ENCODE measurements around the gene NADK. TPM values are rescaled to one million over a fixed set of nuclear protein-coding genes. Genes with fewer than 3 reads are reported as not detected.

The NADK gene
- total RNA-seq, 1 experiment from 2014 or later: 93.4 TPM

DNA sequence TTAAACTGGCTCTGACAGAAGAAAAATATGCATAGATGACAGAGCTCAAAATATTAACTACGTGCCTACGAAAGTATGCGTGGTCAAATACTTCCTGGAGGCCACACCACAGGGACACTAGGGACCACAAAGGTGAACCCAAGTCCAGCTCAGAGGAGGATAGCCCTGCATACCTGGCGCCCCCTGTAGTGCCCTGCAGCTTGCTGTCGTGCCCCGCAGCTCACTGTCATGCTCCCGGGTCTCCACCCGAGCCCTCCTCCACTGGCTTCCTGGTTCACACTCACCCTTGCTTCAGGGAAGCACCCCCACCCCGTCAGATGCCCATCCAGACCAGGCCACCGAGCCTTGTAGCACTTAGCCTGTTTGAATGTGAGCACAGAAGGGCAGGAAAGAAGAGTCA lies 16.7 kb upstream of the NADK start:
- no peaks in the 10 kb centered on the region for H3K9me2 ChIP-seq (ENCODE audit: insufficient read depth)
- DNase-seq (ENCODE audit: low read depth, low spot score): no peak
- no peaks in the 10 kb centered on the region for H4K20me1 ChIP-seq (ENCODE audit: insufficient read depth)
- no peaks in the 10 kb centered on the region for H3K4me1 ChIP-seq (ENCODE audit: control insufficient read depth in 1 of 2, insufficient read depth in 2 of 2, low read length in 2 of 2)
- H3K9me3 ChIP-seq (ENCODE audit: control insufficient read depth in 1 of 2, insufficient read depth in 1 of 2, low read depth in 1 of 2, low read length in 2 of 2): no peaks in the 10 kb centered on the region
- no peak overlapping the region for H3K4me3 ChIP-seq (replicated peaks in 1 of 2; ENCODE audit: low read depth in 1 of 2, low read length in 2 of 2)
- BruUV-seq (replicated peaks): no TSS peak
- ChIA-PET CTCF (no interaction called here), RAD21 (ENCODE audit: low non-redundant PET in 1 of 2, low total read pairs in 2 of 2, uncharacterized antibody in 2 of 2, unreplicated experiment in 2 of 2) (no interaction called here), POLR2A (no interaction called here)
- ATAC-seq: 0 out of 2 replicates have a peak, but pooled peaks have one; percentile 39
- H2AFZ ChIP-seq (ENCODE audit: low read depth, low read length, poor library complexity, severe bottlenecking): no peak overlapping the region
- H3K4me2 ChIP-seq (ENCODE audit: low read length): no peak overlapping the region
- peaks cover 54% of the 10 kb centered on the region for H3K79me2 ChIP-seq (ENCODE audit: insufficient read depth, low read length)
- no peaks in the 10 kb centered on the region for H3K27me3 ChIP-seq (ENCODE audit: insufficient read depth, low read length)
- intact Hi-C loops (cut with micrococcal nuclease): no loop called here
- H3K9ac ChIP-seq (ENCODE audit: low read length): no peak overlapping the region
- peaks cover 41 to 64% of the 10 kb centered on the region in 2 experiments for H3K36me3 ChIP-seq (ENCODE audit: control insufficient read depth in 1 of 2, insufficient read depth in 2 of 2, low read length in 2 of 2)
- TF ChIP-seq EZH2 (IDR thresholded peaks at IDR 0.05): no peak
- no peak for TF ChIP-seq POLR2AphosphoS5 (IDR thresholded peaks at IDR 0.05; ENCODE audit: low read depth, low read length)
- no peak for TF ChIP-seq JUND (IDR thresholded peaks at IDR 0.05)
- TF ChIP-seq CBX3 (IDR thresholded peaks at IDR 0.05; ENCODE audit: low read depth): no peak
- TF ChIP-seq RAD21 (IDR thresholded peaks at IDR 0.05; ENCODE audit: low read depth): no peak
- TF ChIP-seq, protein P1, sequence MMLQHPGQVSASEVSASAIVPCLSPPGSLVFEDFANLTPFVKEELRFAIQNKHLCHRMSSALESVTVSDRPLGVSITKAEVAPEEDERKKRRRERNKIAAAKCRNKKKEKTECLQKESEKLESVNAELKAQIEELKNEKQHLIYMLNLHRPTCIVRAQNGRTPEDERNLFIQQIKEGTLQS (IDR thresholded peaks at IDR 0.05): no peak
- TF ChIP-seq EZH2phosphoT487 (IDR thresholded peaks at IDR 0.05; ENCODE audit: borderline replicate concordance): no peak
- TF ChIP-seq, protein P2, sequence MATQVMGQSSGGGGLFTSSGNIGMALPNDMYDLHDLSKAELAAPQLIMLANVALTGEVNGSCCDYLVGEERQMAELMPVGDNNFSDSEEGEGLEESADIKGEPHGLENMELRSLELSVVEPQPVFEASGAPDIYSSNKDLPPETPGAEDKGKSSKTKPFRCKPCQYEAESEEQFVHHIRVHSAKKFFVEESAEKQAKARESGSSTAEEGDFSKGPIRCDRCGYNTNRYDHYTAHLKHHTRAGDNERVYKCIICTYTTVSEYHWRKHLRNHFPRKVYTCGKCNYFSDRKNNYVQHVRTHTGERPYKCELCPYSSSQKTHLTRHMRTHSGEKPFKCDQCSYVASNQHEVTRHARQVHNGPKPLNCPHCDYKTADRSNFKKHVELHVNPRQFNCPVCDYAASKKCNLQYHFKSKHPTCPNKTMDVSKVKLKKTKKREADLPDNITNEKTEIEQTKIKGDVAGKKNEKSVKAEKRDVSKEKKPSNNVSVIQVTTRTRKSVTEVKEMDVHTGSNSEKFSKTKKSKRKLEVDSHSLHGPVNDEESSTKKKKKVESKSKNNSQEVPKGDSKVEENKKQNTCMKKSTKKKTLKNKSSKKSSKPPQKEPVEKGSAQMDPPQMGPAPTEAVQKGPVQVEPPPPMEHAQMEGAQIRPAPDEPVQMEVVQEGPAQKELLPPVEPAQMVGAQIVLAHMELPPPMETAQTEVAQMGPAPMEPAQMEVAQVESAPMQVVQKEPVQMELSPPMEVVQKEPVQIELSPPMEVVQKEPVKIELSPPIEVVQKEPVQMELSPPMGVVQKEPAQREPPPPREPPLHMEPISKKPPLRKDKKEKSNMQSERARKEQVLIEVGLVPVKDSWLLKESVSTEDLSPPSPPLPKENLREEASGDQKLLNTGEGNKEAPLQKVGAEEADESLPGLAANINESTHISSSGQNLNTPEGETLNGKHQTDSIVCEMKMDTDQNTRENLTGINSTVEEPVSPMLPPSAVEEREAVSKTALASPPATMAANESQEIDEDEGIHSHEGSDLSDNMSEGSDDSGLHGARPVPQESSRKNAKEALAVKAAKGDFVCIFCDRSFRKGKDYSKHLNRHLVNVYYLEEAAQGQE (IDR thresholded peaks at IDR 0.05; ENCODE audit: low read depth): no peak
- TF ChIP-seq, protein P3, sequence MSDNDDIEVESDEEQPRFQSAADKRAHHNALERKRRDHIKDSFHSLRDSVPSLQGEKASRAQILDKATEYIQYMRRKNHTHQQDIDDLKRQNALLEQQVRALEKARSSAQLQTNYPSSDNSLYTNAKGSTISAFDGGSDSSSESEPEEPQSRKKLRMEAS (IDR thresholded peaks at IDR 0.05): no peak
- no peak for TF ChIP-seq SIN3A (IDR thresholded peaks at IDR 0.05; ENCODE audit: low read depth)
- no peak for TF ChIP-seq ZNF274 (IDR thresholded peaks at IDR 0.05; ENCODE audit: low read depth, low read length)
- TF ChIP-seq, protein P4, sequence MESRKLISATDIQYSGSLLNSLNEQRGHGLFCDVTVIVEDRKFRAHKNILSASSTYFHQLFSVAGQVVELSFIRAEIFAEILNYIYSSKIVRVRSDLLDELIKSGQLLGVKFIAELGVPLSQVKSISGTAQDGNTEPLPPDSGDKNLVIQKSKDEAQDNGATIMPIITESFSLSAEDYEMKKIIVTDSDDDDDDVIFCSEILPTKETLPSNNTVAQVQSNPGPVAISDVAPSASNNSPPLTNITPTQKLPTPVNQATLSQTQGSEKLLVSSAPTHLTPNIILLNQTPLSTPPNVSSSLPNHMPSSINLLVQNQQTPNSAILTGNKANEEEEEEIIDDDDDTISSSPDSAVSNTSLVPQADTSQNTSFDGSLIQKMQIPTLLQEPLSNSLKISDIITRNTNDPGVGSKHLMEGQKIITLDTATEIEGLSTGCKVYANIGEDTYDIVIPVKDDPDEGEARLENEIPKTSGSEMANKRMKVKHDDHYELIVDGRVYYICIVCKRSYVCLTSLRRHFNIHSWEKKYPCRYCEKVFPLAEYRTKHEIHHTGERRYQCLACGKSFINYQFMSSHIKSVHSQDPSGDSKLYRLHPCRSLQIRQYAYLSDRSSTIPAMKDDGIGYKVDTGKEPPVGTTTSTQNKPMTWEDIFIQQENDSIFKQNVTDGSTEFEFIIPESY (IDR thresholded peaks at IDR 0.05; ENCODE audit: extremely low read depth, insufficient replicate concordance, low read length): no peak
- no peak for TF ChIP-seq YY1 (IDR thresholded peaks at IDR 0.05; ENCODE audit: extremely low read depth, insufficient replicate concordance, low read depth, low read length)
- TF ChIP-seq CEBPB (IDR thresholded peaks at IDR 0.05; ENCODE audit: low read depth): no peak
- TF ChIP-seq SP1 (IDR thresholded peaks at IDR 0.05; ENCODE audit: low read depth): no peak
- TF ChIP-seq EGR1 (IDR thresholded peaks at IDR 0.05; ENCODE audit: low read depth): no peak
- no peak for TF ChIP-seq SRF (IDR thresholded peaks at IDR 0.05; ENCODE audit: low read depth)
- TF ChIP-seq TCF7L2 (IDR thresholded peaks at IDR 0.05; ENCODE audit: borderline replicate concordance, extremely low read depth, insufficient read depth, insufficient read length): no peak
- TF ChIP-seq POLR2A (IDR thresholded peaks at IDR 0.05; ENCODE audit: borderline replicate concordance, extremely low read depth, insufficient read depth, insufficient read length): no peak
- H3K27ac ChIP-seq (ENCODE audit: low read depth, low read length): no peak overlapping the region
